GM19238 (cell line): Measurements from ENCODE around the gene LRRC10B.

Source experiments
- DNase-seq: peaks from one replicate; pipeline ENCODE4 v3.0.0; 2011; ENCODE audit warnings: low spot score; ENCODE audit not compliant: insufficient read length

LRRC10B gene

DNA sequence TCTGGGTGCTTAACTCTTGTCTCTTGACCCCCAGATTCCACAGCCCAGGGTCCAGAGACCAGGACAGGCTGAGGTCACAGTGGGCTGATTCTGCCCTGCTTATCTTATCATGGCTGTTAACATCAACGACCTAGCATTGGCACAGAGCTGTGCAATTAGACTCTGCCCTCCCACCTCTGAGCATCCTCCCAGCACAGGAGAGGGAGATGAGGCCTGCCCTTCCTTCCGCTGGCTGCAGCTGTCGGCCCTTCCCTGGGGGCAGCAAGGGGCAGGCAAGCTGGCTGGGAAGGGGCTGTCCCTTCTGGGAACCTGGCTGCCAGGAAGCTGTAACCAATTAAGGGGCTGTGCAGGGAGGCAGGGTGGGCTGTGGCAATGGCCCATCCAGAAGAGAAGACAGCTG, 22.5 kb downstream of the LRRC10B start:
- no peak for DNase-seq

DNA sequence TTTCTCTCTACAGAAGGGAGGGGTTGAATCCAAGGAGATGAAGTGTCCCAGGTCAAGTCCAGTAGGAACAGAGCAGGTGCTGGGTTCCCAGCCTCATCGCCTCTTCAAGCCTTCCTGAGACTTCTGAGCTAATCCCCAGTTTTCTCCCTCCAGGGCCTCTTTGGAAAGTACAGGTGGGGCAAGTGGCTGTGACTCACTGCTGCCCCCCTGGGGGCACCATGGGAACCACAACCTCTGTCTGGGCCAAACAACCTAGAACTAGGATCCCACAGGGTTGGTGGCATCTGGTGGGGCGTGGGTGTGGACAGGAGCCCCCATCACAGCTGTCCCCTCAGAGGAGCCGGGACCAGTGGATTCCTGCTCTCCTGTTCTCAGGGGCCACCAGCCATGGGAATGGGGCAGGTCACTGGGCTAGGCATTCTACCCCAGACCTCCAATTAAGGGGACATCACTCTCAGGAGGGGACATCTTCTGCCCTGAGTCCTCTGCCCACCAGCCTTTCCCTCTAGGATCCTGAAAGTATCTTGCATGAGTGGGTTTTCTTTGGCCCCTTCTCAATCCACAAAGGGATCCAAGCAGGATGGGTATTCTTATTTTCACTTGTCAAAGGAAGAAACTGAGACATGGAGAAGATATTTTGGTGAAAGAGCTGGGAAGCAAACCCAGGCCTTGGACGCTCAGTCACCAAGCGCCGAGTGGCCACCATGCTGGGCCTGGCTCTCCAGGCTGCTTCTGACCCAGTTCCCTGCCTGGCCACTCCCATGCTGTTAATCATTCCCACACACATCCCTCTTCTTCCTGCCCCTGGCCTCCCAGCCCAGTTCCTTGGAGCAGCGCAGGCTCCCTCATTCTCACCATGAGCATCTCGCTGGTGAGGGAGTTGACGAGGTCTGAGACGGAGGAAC, 23.8 kb downstream of the LRRC10B start:
- peak; percentile 69 for DNase-seq

DNA sequence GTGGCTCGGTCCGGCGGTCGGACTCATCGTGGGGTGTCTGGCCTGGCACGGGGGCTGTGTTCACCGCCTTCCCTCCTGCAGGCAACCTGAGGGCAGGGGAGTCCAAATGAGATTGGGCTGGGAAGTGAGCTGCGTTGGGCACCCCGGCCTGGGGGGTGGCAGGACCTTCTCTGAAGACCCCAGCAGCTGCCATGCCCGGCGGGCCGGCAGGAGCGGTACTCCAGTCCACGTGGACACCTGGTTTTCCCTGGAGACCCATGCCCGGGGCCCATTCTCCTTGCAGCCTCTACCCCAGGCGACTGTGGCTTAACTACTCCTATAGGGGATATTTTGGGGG, 24.5 kb downstream of the LRRC10B start:
- DNase-seq: no peak

DNA sequence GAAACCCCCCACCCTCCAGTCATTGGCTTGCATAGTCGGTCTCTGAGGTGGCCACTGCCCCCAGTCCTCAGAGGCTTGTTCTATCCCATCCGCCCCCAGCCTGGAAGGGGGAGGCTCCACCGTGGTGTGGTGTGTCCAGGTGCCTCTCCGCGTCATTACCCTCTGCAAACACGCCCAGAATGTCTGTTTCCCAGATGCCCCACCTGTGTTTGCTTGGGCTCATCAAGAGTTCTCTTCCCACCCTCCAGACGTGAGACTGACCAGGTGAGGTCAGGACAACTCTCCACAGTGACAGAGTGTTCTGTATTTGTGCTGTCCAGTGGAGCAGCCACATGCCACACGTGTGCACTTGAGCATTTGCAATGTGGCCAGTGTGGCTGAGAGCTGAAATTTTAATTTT, 24.9 kb downstream of the LRRC10B start:
- DNase-seq: no peak

DNA sequence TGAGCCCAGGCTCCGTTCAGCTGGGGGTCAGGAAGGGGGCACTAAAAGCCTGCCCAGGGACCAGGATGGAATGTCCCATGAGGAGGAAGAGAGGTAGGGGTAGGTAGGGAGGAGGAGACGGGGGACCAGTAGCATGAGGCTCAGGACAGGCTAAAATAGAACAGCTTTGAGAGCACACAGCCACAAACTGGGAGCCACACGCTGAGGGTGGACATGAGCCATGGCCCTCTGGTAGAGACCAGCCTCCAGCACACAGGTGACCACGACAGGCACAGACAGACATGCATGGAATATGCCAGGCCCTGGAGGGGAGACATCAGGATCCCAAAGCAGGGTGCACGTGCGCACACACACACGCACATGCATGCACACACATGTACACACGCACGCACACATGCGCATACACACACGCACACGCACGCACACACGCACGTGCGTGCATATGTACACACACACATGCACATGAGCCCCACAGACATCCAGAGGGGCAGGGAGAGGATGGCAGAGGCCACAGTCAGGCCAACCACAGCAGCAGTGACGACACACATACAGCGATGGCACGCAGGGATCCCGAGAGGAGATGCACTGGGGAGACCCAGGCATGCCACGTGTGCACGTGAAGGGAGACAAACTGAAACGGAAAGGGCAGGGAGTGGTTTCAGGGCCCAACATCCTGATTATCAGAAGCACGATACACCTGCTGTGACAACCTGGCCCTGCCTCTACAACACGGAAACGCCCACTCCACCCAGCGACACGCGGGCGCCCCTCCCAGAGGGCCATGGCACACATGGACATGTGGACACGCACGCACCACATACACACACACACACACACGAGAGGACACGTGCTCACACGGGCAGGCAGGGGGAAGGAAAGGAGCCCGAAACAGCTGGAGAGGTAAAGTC, 25.7 kb downstream of the LRRC10B start:
- no peak for DNase-seq

DNA sequence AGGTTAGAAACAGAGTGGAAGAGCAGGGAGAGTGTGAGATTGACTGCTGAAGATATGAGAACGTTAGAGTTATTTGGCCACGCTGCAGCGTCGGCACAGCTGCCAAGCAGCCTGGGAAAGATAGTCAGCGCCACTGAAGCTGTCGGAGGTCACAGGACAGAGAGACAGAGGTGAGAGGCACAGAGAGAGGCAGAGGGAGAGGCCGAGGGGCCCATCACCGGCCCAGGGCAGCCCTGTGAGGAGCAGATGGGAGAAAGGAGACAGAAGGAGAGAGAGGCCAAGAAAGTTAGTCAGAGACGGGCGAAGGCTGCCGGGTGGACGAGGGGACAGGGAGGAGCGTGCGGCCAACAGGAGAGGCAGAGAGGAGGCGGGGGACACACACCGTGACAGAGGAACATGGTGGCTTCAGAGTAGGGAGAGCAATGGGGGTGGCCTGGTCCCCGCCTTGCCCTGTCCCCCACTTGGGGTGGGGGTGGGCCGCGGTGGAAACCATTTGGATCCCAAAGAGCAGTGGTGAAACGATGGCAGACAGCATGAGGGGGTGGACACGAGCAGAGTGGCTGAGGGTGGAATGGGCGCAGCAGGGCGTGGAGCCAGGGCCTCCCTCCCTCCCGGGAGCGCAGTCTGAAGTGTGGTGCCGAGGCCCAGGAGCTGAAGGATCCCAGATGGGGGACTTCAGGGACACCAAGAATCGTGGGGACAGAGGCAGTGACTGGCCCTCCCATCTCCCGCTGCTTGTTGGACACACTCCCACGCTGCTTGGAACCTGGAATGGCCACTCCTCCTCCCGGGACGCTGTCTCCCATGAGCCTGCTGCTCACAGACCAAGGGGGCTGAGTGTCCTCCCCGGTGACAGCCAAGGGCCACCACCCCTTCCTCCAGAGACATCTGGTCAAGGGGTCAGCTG, 26.6 kb downstream of the LRRC10B start:
- no peak for DNase-seq

DNA sequence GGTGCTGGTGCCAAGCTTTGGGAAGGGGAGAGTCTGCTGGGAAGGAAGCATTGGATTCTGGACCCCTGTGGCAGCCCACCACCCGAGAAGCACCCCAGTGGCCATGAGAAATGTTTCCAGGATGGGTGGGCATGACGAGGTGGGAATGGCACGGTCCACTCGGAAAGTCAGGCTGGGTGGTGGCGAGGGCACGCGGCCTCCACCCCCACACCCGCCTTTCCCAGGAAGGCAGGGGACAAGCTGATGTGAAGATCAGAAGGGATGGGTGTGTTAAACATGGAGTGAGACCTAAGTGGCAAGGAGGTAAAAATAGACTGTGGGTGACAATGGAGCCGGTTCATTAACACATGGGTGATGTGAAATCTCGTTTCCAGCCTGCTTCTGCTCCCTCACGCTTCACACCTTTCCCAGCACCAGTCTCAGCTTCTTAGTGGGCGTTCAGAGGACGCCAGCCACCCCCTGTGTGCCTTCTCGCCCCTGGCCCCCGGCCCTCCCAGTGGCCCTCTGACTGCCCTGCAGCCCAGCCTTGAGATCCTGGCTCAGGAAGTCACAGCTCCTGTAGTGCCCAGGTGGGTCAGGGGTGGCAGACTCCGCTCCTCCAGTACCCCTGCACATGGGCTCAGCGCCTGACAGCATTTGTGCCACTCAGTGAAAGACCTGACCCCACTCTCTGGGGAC, 27.6 kb downstream of the LRRC10B start:
- no peak for DNase-seq

DNA sequence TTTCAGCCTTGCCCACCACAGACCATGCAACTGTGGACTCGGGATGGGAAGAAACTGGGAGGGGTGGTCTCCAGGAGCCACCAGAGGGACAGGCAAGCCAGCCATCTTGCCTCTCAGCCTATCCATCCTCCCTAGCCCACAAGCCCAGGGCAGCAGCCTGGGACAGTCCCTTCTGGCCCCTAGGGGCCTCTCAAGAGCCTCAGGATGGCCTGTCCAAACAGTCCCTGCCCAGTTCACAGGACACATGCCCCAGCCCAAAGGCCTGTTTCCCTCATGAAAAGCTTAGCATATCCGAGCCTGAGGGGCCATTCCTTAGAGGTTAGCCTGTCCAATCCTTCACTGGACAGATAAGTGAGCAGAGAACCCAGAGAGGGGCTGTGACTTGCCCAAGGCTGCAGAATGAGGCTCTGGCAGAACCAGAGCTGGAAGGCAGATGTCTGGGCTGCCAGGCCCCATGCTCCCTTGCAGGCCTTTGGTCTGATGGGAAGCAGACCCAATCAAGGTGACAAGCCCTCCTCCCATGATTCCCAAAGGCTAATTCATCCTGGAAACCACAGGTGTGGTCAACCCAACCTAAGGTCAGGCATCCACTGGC, 28.2 kb downstream of the LRRC10B start:
- no peak for DNase-seq

DNA sequence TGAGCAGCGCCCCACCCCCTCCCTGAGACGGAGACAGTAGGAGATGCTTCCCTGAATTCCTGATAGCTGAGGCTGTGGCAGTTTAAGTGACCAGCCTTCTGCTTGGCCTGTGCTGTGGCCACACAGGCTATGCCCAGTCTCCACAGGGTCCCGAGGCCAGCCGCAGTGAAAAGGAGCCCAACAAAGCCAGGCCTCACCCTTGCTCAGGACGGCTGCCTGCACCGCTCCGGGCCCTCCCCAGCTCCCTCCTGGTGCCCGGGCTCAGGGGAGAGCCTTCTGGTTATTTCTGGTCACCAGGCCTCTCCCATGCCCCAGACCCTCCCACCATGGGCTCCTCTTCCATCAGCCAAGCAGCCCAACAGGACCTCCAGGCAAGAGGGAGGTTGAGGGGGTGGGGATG, 28.8 kb downstream of the LRRC10B start:
- no peak for DNase-seq

DNA sequence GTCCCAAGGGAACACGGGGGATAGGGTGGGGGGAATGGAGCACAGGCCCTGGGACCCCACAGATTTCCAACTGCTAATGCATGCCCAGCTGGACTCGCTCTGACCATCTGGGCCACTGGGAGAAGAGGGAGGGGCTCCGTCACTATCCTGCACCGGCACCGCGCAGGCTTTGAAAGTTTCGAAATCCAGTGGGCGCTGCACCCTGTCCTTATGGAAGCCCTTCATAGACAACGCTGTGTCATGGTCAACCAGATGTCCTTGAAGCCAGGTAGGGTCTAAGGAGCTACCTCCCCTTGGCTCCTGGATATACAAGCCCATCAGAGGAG, 30.1 kb downstream of the LRRC10B start:
- DNase-seq: no peak

DNA sequence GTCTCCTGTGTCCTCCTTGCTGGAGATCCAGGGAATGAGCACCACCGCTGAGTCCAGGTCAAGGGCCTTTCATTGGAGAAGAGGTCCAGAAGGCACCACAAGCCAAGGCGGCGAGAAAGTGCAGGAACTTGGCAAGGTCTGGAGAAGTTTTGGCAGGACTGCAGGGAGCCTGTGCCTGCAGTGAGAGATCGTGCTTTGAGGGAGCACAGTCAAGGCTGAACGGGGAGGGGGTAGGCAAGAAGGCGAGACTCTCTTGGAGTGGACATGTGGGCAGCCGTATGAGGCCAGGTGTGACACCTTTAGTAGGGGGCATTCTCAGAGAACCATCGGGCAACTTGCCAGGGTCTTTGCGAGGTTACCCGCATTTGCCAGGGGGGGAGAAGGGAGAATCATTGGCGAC, 30.5 kb downstream of the LRRC10B start:
- DNase-seq: no peak

DNA sequence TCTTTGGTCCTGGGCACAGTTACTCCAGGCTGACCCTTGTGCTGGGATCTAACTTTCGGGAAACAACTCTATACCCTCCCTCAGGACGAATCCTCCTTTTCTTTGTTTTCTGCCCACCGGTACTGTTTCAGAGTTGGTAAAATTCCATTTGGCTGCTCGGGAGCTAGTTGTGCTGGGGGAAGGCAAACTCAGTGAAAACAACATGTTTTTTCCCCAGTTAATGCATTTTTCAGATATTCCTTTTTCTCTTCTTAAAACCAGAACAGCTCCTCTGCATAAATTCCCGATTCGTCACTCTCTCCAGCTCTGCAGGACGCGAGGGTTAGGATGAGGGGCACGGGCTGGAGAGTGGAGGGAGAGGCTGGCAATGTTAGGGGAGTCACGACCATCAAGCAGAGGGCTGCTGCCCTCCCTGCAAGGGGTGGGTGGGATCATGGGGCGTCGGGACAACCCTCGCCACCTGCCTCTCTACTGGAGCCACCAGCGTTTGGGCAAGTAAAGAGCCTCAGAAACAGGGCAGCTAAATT, 31.3 kb downstream of the LRRC10B start:
- DNase-seq: no peak

DNA sequence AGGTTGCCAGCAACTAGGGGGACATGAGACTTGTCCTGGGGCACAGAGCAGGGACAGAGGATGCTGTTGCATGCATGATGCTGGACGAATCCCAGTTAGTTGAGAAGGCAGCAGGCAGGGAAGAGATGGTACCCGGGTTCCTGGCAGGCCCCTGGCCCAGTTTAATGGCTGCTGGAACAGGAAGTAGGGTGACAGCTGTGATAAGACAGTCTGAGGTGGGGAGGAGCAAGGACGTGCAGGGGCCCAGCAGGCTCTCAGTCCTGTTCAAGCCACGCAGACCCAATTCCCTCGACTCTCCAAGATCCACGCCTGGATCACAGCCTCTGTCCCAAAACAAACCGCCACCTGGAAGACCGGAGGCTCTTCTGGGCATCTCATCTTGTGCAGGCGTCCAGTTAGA, 32.0 kb downstream of the LRRC10B start:
- DNase-seq: no peak

DNA sequence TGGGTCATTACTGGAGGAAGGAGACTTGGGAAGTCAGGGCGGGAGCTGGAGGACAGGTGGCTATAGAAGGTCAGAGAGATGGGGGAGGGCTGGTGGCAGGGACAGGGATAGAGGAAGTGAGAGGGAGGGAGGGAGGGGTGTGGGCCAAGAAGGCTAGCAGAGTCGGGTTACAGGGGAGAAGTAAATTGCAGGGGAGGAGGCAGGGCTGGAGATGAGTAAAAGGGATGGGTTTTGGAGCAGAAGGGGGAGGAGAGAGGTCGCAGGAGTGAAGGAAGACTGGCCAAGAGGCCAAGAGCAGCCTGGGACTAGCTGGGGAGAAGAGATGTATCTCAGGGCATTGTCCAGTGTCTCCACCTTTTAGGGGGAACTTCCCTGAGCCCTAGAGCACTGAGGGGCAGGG, 33.0 kb downstream of the LRRC10B start:
- peak; percentile 37 for DNase-seq

DNA sequence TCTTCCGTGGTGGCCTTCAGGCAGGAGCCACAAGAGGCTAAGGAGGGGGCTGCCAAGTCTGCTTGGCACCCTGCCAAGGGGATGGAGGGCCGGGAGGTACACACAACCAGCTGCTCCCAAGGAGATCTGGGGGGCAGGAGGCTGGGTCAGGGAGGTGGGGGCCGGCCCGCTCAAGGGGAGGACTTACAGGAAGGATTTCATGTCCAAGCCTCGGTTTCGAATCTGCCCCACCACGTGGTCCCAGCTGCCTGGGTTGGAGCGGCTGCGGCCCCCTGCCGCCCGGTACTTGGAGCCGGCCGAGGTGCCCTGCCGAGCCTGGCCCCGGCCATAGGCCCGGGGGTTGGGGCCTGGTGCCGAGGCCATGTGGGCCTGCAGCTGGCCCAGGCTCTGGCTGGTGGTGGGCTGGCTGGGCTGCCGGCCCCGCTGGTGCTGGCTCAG, 33.5 kb downstream of the LRRC10B start:
- no peak for DNase-seq

DNA sequence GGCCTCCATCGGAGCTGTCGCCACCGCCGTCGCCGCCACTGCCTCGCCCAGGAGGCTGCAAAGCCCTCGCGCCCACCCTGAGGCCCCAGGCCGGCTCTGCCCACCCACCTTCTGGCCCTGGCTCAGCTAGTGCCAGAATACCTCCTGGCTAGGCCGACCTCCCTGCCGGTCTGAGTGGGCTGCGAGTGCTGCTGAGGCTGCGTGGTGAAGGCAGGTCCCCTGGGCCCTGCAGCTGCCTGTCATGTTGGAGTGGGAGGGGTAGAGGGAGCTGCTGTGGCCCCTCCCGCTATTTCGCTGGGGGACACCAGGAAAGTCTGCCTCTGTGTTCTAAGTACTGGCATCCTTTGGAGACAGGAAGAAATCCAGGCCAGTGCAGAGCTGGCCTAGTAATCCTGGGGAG, 34.2 kb downstream of the LRRC10B start:
- DNase-seq: no peak

DNA sequence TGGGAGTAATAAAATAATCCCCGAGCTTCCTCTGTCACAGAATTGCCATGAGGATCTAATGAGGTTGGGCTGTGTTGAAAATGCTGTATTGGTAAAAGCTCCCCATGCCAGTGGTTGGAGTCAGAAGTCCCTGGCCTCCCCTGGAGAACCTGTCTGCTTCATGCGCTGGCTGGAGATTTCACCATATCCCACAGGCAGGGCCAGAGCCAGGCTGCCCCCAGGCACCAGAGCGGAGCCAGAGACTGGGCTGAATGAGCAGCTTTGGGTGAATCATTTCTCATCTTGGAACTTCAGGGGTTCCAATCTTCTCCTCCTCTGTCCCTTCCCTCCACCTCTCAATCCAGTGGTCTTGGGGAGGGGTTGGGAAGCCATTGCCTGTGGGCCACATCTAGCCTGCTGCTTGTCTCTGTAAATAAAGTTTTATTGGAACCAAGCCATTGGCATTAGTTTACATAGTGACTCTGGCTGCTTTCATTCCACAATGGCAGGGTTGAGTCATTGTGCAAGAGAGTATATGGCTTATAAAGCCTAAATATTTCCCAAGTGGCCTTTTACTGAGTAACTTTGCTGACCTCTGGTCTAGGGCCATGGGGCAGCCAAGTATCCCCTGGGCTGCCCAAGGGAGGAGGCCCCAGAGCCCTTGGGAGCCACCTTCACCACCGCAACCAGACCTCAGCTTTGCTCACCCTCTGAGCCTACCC, 35.2 kb downstream of the LRRC10B start:
- no peak for DNase-seq

DNA sequence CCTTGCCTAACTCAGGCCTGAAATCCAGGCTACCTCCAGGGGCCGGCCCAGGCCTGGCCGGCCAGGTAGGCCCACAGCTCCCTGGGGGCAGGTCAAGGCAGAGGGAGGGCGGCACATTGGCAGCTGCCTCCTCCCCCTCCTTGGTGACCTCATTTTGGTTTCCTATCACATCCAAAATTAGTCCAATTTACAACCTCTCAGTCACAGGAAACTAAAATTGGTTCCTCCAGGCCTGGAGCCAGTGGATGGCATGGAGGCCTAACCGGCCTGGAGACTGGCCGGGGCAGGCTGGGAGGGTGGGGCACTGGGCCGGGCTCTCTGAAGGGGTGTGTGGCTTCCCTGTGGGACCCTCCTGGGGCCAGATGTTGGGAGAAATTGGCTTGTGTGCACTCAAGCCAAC, 35.9 kb downstream of the LRRC10B start:
- DNase-seq: no peak

DNA sequence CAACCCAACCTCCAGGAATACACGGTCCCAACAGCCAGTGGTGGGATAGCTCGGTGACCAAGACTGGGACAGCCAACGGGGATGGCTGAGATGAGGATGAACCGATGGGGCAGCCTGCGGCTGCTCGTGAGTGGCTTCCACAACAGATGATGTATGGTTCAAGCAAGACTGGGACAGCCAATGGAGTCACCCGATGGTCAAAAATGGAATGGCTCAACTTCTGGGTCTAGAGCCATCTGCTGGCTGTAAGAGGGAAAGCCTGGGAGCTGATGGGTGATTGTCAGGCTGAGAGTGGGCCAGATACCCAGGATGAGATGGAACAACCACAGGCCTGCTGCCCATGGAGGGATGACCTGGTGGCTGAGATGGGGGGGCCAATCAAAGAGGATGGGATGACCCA, 36.8 kb downstream of the LRRC10B start:
- peak; percentile 46 for DNase-seq

DNA sequence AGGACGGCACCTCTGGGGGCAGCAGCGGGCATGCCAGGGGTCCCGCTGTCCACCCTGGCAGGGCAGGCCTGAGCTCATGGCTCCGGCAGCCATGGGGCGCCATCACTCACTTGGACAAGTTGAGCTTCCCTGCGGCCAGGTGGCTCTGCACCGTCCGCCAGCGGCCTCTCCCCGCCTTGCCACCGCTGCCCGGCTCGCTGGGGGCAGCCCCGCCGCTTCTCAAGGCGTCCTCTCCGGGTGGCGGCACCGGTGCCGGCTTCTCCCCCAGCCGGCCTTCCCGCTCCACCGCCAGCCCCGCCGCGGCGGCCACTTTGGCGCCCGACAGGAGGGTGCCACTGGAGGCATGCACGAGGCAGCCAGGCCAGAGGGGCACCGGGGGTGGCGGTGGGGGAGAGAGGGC, 37.4 kb downstream of the LRRC10B start:
- no peak for DNase-seq
